ENCODE data around the gene ATP1B4. TPM values are rescaled to one million over a fixed set of nuclear protein-coding genes. Genes with fewer than 3 reads are reported as not detected.

The ATP1B4 gene
- total and polyA plus RNA-seq, 9 donors, result not detected

- intact Hi-C loops (cut with DNase I), result no loop called here
- H3K27me3 ChIP-seq, result no peaks in the 10 kb centered on the region
- H3K4me1 ChIP-seq (ENCODE audit: insufficient read depth), result no peaks in the 10 kb centered on the region
- DNase-seq, result no peak
- no peaks in the 10 kb centered on the region for H3K9me3 ChIP-seq
- no peaks in the 10 kb centered on the region for H3K36me3 ChIP-seq
- TF ChIP-seq, protein P1, sequence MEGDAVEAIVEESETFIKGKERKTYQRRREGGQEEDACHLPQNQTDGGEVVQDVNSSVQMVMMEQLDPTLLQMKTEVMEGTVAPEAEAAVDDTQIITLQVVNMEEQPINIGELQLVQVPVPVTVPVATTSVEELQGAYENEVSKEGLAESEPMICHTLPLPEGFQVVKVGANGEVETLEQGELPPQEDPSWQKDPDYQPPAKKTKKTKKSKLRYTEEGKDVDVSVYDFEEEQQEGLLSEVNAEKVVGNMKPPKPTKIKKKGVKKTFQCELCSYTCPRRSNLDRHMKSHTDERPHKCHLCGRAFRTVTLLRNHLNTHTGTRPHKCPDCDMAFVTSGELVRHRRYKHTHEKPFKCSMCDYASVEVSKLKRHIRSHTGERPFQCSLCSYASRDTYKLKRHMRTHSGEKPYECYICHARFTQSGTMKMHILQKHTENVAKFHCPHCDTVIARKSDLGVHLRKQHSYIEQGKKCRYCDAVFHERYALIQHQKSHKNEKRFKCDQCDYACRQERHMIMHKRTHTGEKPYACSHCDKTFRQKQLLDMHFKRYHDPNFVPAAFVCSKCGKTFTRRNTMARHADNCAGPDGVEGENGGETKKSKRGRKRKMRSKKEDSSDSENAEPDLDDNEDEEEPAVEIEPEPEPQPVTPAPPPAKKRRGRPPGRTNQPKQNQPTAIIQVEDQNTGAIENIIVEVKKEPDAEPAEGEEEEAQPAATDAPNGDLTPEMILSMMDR (IDR thresholded peaks at IDR 0.05), result no peak
- TF ChIP-seq EP300 (IDR thresholded peaks at IDR 0.05) (no peak), POLR2A (IDR thresholded peaks at IDR 0.05) (no peak)
- H3K27ac ChIP-seq, result no peak overlapping the region
- H3K4me3 ChIP-seq, result no peak overlapping the region
These were observed 64.7 kb downstream of the ATP1B4 start for GRCh38 chrX:120426599-120426998.

GRCh38 chrX:120428309-120428708 lies 66.4 kb downstream of the ATP1B4 start:
- DNase-seq, result no peak
- Histone ChIP-seq H3K27me3 (no peaks in the 10 kb centered on the region), H3K36me3 (no peaks in the 10 kb centered on the region), H3K4me1 (ENCODE audit: insufficient read depth) (no peaks in the 10 kb centered on the region), H3K9me3 (no peaks in the 10 kb centered on the region), H3K27ac (no peak overlapping the region), H3K4me3 (no peak overlapping the region)
- TF ChIP-seq, protein P1 (IDR thresholded peaks at IDR 0.05), result no peak
- no peak for TF ChIP-seq EP300 (IDR thresholded peaks at IDR 0.05)
- no peak for TF ChIP-seq POLR2A (IDR thresholded peaks at IDR 0.05)
- WGBS, 3 donors, result 4 to 14% (median 10%) methylated on average over 2 of the region's 2 CpGs
- intact Hi-C loops (cut with DNase I), result no loop called here

GRCh38 chrX:120429776-120430540 lies 68.1 kb downstream of the ATP1B4 start:
- no peak for DNase-seq
- no peaks in the 10 kb centered on the region for H3K27me3 ChIP-seq
- TF ChIP-seq POLR2A (IDR thresholded peaks at IDR 0.05), result no peak
- TF ChIP-seq, protein P1 (IDR thresholded peaks at IDR 0.05), result no peak
- TF ChIP-seq EP300 (IDR thresholded peaks at IDR 0.05), result no peak
- intact Hi-C loops (cut with DNase I), result no loop called here
- WGBS, 3 donors, result 55 to 66% (median 59%) methylated on average over 2 of the region's 2 CpGs
- H3K36me3 ChIP-seq, result no peaks in the 10 kb centered on the region
- H3K27ac ChIP-seq, result no peak overlapping the region
- H3K4me3 ChIP-seq, result no peak overlapping the region
- H3K9me3 ChIP-seq, result no peaks in the 10 kb centered on the region
- no peaks in the 10 kb centered on the region for H3K4me1 ChIP-seq (ENCODE audit: insufficient read depth)

Other genes starting within 250 kb of the ATP1B4 start
- 1 to 10 TPM in 5 of 7 donors, under 1 TPM in 1, not detected in 1; 0.87 to 2.6 (median 1.3) TPM for gene RHOXF1, start 246.2 kb upstream of the ATP1B4 start, total RNA-seq
- 1 to 10 TPM in 1 of 2 donors, not detected in 1; 2.9 TPM for gene RHOXF1, start 246.2 kb upstream of the ATP1B4 start, polyA plus RNA-seq
- under 1 TPM in 2 of 7 donors, not detected in 5; 0.08 to 0.12 TPM for gene RHOXF2, start 203.5 kb upstream of the ATP1B4 start, total RNA-seq
- not detected for gene RHOXF2, start 203.5 kb upstream of the ATP1B4 start, polyA plus RNA-seq
- 10 to 100 TPM; 14.2 to 20.0 (median 15.1) TPM for gene ZBTB33, start 111.3 kb upstream of the ATP1B4 start, total RNA-seq
- 10 to 100 TPM in 1 of 2 donors, 1 to 10 TPM in 1; 6.6 to 10.7 TPM for gene ZBTB33, start 111.3 kb upstream of the ATP1B4 start, polyA plus RNA-seq
- gene TMEM255A, start 50.6 kb upstream of the ATP1B4 start, total RNA-seq, result 10 to 100 TPM in 5 of 7 donors, 1 to 10 TPM in 2; 6.7 to 22.5 (median 16.3) TPM
- 10 to 100 TPM; 14.2 to 25.2 TPM for gene TMEM255A, start 50.6 kb upstream of the ATP1B4 start, polyA plus RNA-seq
- 100 to 1,000 TPM in 3 of 7 donors, 10 to 100 TPM in 4; 68.1 to 129 (median 87.3) TPM for gene LAMP2, start 107.2 kb downstream of the ATP1B4 start, total RNA-seq
- gene LAMP2, start 107.2 kb downstream of the ATP1B4 start, polyA plus RNA-seq, result 100 to 1,000 TPM in 1 of 2 donors, 10 to 100 TPM in 1; 55.2 to 170 TPM
- 10 to 100 TPM; 36.1 to 64.9 (median 47.6) TPM for gene CUL4B, start 198.9 kb downstream of the ATP1B4 start, total RNA-seq
- gene CUL4B, start 198.9 kb downstream of the ATP1B4 start, polyA plus RNA-seq, result 10 to 100 TPM; 26.2 to 67.8 TPM
- 10 to 100 TPM; 11.8 to 22.9 (median 20.6) TPM for gene MCTS1, start 242.0 kb downstream of the ATP1B4 start, total RNA-seq
- gene MCTS1, start 242.0 kb downstream of the ATP1B4 start, polyA plus RNA-seq, result 10 to 100 TPM; 18.4 to 46.9 TPM